ENCODE results near the gene RERE.

RERE gene

DNA sequence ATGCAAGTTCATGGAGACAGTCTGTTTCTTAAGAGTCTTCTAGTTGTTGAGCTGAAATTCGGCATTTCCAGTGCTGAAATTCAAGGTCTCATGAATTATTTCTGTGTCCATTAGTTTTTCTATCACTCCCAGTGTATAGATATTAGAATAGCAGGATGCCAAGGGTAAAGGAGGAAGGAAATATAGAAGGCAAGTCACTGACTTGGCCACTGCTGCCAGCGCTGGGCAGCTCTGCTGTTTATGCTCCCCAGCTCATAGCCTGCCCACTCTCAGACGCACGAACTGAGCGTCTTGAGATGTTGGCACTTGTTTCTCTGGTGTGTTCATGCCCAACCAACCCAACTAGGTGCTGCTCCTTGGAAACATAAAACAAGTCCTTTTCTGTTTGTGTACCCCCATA lies 389.5 kb downstream of the RERE start:
- POLR2A ChIA-PET: no interaction called here

GRCh38 chr1:8427493-8427892 lies 389.9 kb downstream of the RERE start:
- POLR2A ChIA-PET: no interaction called here

More for the DNA sequence above, 389.5 kb downstream of the RERE start:
- TF ChIP-seq FOXM1 (IDR thresholded peaks at IDR 0.05; ENCODE audit: borderline replicate concordance): no peak
- no peak for TF ChIP-seq ZNF384 (IDR thresholded peaks at IDR 0.05)
- no peak for TF ChIP-seq SUZ12 (IDR thresholded peaks at IDR 0.05)
- no peak for TF ChIP-seq TARDBP (IDR thresholded peaks at IDR 0.05)
- DNase-seq (ENCODE audit: extremely low spot score): no peak
- CTCF ChIA-PET: interaction anchor here (0.6 kb wide), 1 partner anchor 167 kb away, joined by 3 read pairs; no protein-coding TSS in a partner anchor

DNA sequence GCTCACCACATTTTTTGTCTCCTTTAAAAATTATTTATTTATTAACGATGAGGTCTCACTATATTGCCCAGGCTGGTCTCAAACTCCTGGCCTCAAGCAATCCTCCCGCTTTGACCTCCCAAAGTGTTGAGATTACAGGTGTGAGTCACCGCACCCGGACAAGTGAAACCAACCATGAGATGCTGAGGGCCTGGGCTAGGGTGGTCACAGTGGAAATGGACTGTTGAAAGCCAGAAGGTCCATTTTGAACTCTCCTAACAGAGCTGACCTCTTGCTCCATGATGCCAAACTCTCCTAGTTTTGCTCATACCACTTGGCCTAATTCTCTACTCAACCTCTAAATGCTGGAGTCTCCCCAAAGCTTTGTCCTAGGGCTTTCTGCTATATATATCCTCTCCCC lies 390.4 kb downstream of the RERE start:
- ChIA-PET CTCF (interaction anchor here (0.6 kb wide), 1 partner anchor 25 kb away, joined by 3 read pairs; no protein-coding TSS in a partner anchor), POLR2A (no interaction called here)
- TF ChIP-seq PKNOX1 (IDR thresholded peaks at IDR 0.05) (no peak), FOXM1 (IDR thresholded peaks at IDR 0.05; ENCODE audit: borderline replicate concordance) (no peak), SP1 (IDR thresholded peaks at IDR 0.05) (no peak), BHLHE40 (IDR thresholded peaks at IDR 0.05; ENCODE audit: borderline replicate concordance) (no peak), CTBP1 (IDR thresholded peaks at IDR 0.05; ENCODE audit: borderline replicate concordance) (no peak), ARNT (IDR thresholded peaks at IDR 0.05) (no peak), ELF4 (IDR thresholded peaks at IDR 0.05) (no peak), FOXA1 (IDR thresholded peaks at IDR 0.05) (no peak), HDGF (IDR thresholded peaks at IDR 0.05; ENCODE audit: borderline replicate concordance) (no peak), ZNF384 (IDR thresholded peaks at IDR 0.05) (no peak), NFRKB (IDR thresholded peaks at IDR 0.05) (no peak), FOXK2 (IDR thresholded peaks at IDR 0.05) (no peak), L3MBTL2 (conservative IDR thresholded peaks at IDR 0.05) (no peak), SUZ12 (IDR thresholded peaks at IDR 0.05) (no peak), TARDBP (IDR thresholded peaks at IDR 0.05) (no peak), LEF1 (IDR thresholded peaks at IDR 0.05; ENCODE audit: borderline replicate concordance) (no peak)
- DNase-seq (ENCODE audit: extremely low spot score): no peak

More at GRCh38 chr1:8427493-8427892, 389.9 kb downstream of the RERE start:
- no peak for DNase-seq (ENCODE audit: extremely low spot score)
- TF ChIP-seq FOXM1 (IDR thresholded peaks at IDR 0.05; ENCODE audit: borderline replicate concordance) (no peak), ZNF384 (IDR thresholded peaks at IDR 0.05) (no peak), ARNT (IDR thresholded peaks at IDR 0.05) (no peak), L3MBTL2 (conservative IDR thresholded peaks at IDR 0.05) (no peak), TARDBP (IDR thresholded peaks at IDR 0.05) (no peak), ELF4 (IDR thresholded peaks at IDR 0.05) (no peak), HDGF (IDR thresholded peaks at IDR 0.05; ENCODE audit: borderline replicate concordance) (no peak), NFRKB (IDR thresholded peaks at IDR 0.05) (no peak), FOXK2 (IDR thresholded peaks at IDR 0.05) (no peak), BHLHE40 (IDR thresholded peaks at IDR 0.05; ENCODE audit: borderline replicate concordance) (no peak), FOXA1 (IDR thresholded peaks at IDR 0.05) (no peak), CTBP1 (IDR thresholded peaks at IDR 0.05; ENCODE audit: borderline replicate concordance) (no peak), LEF1 (IDR thresholded peaks at IDR 0.05; ENCODE audit: borderline replicate concordance) (no peak), SP1 (IDR thresholded peaks at IDR 0.05) (no peak), SUZ12 (IDR thresholded peaks at IDR 0.05) (no peak), PKNOX1 (IDR thresholded peaks at IDR 0.05) (no peak)
- CTCF ChIA-PET: interaction anchor here (0.6 kb wide), 1 partner anchor 25 kb away, joined by 3 read pairs; no protein-coding TSS in a partner anchor

DNA sequence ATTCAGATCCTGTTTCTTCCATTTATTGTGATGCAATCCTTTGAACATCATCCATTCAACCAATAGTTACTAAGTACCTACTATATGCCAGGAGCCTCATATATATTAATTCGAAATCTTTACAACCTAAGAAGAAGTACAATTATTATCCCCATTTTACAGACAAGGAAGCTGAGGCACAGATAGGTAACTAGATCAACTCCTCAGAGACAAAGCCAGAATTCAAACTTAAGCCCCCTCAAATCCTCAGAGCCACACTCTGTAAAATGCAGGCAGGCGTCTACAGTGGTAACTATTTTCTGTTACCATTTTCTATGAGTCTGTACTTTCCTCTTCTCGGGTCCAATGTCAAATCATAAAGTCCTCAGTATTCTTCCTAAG lies 391.7 kb downstream of the RERE start:
- POLR2A ChIA-PET: no interaction called here
- TF ChIP-seq ZNF384 (IDR thresholded peaks at IDR 0.05) (no peak), BHLHE40 (IDR thresholded peaks at IDR 0.05; ENCODE audit: borderline replicate concordance) (no peak), FOXA1 (IDR thresholded peaks at IDR 0.05) (no peak), ARNT (IDR thresholded peaks at IDR 0.05) (no peak), LEF1 (IDR thresholded peaks at IDR 0.05; ENCODE audit: borderline replicate concordance) (no peak), ELF4 (IDR thresholded peaks at IDR 0.05) (no peak), FOXM1 (IDR thresholded peaks at IDR 0.05; ENCODE audit: borderline replicate concordance) (no peak), TARDBP (IDR thresholded peaks at IDR 0.05) (no peak), SUZ12 (IDR thresholded peaks at IDR 0.05) (no peak), SP1 (IDR thresholded peaks at IDR 0.05) (no peak), CTBP1 (IDR thresholded peaks at IDR 0.05; ENCODE audit: borderline replicate concordance) (no peak), FOXK2 (IDR thresholded peaks at IDR 0.05) (no peak), L3MBTL2 (conservative IDR thresholded peaks at IDR 0.05) (no peak)
- DNase-seq (ENCODE audit: extremely low spot score): no peak
- CTCF ChIA-PET: no interaction called here

DNA sequence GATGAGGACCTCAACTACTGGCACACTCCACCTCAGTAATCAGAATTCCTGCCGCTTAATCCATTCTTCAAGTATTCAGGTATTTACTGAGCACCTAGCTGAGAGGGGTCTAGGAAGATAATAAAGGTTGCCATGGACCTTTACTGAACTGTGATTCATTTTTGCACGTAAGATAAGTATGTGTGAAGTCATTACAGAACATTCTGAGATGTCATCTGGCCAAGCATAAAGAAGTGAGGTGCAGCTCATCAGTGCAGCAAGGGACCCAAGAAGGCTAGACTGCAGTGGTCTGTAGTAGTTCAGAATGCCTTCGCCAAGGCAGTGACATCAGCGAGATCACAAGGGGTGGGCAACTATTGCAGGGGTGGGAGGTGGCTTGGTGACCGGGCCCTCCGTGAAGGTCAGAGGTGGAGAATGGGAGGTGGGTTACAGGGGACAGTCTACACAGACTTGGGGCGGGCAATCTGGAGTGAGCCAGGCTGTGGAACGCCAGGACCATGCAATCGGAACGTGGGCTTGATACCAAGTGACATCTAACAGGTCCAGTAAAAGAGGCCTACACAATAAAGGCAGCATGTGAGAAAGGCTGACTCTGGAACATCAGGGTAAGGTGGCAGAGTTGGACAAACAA lies 392.2 kb downstream of the RERE start:
- POLR2A ChIA-PET: interaction anchor here (1.5 kb wide), 1 partner anchor 14 kb away, joined by 5 read pairs; no protein-coding TSS in a partner anchor
- no peak for DNase-seq (ENCODE audit: extremely low spot score)
- CTCF ChIA-PET: interaction anchor here (1.6 kb wide), 1 partner anchor 16 kb away, joined by 6 read pairs; no protein-coding TSS in a partner anchor
- TF ChIP-seq FOXA1 (IDR thresholded peaks at IDR 0.05): no peak
- TF ChIP-seq BHLHE40 (IDR thresholded peaks at IDR 0.05; ENCODE audit: borderline replicate concordance): no peak
- no peak for TF ChIP-seq ARNT (IDR thresholded peaks at IDR 0.05)
- no peak for TF ChIP-seq L3MBTL2 (conservative IDR thresholded peaks at IDR 0.05)
- TF ChIP-seq FOXK2 (IDR thresholded peaks at IDR 0.05): no peak
- TF ChIP-seq PKNOX1 (IDR thresholded peaks at IDR 0.05): no peak
- no peak for TF ChIP-seq SP1 (IDR thresholded peaks at IDR 0.05)
- no peak for TF ChIP-seq NFRKB (IDR thresholded peaks at IDR 0.05)
- no peak for TF ChIP-seq TARDBP (IDR thresholded peaks at IDR 0.05)
- no peak for TF ChIP-seq LEF1 (IDR thresholded peaks at IDR 0.05; ENCODE audit: borderline replicate concordance)
- no peak for TF ChIP-seq SUZ12 (IDR thresholded peaks at IDR 0.05)
- TF ChIP-seq CTBP1 (IDR thresholded peaks at IDR 0.05; ENCODE audit: borderline replicate concordance): no peak
- TF ChIP-seq FOXM1 (IDR thresholded peaks at IDR 0.05; ENCODE audit: borderline replicate concordance): no peak
- no peak for TF ChIP-seq ELF4 (IDR thresholded peaks at IDR 0.05)
- no peak for TF ChIP-seq HDGF (IDR thresholded peaks at IDR 0.05; ENCODE audit: borderline replicate concordance)
- TF ChIP-seq ZNF384 (IDR thresholded peaks at IDR 0.05): no peak
